Naive thymus-derived CD4-positive, alpha-beta T cell (primary cell): ENCODE data around the gene SH3RF3. TPM values are rescaled to one million over a fixed set of nuclear protein-coding genes. Genes with fewer than 3 reads are reported as not detected.

ENCODE experiments used
- ATAC-seq: fragments of 150-1000 bp; cut with Tn5 transposase; 2 replicates; pipeline ENCODE4 v1.10.0; 2021; ENCODE audit warnings: mild to moderate bottlenecking, moderate library complexity
- CTCF ChIA-PET: fragments of 350-600 bp; sonication (Branson Sonifier 250); formaldehyde crosslinking; loops from one replicate; lab custom pipeline; 2021; ENCODE audit warnings: antibody characterized with exemption; lab: Charles Lee
- POLR2A ChIA-PET: fragments of 350-600 bp; sonication (Branson Sonifier 250); formaldehyde crosslinking; loops from one replicate; lab custom pipeline; 2021; ENCODE audit warnings: antibody characterized with exemption, inconsistent platforms; lab: Charles Lee
- DNase-seq, 9 donors: peaks; one replicate each; pipeline versions ENCODE4 v3.0.0 to v3.0.0-alpha.2; 2020 to 2022; ENCODE audit warnings: mixed read lengths in 1 of 9
- H3K27ac ChIP-seq: one replicate; pipeline ENCODE4 v1.7.0; 2013; ENCODE audit warnings: mild to moderate bottlenecking, low read depth, low read length, moderate library complexity
- H3K27me3 ChIP-seq, 2 donors: one replicate each; pipeline ENCODE4 v1.7.0; 2013; ENCODE audit warnings: low read length in 2 of 2, mild to moderate bottlenecking in 2 of 2, moderate library complexity in 2 of 2; ENCODE audit not compliant: control insufficient read depth in 2 of 2, insufficient read depth in 2 of 2
- H3K36me3 ChIP-seq, 3 experiments: 1 replicate in 2 of 3; 2 replicates in 1 of 3; pipeline ENCODE4 v1.7.0; 2013; ENCODE audit warnings: low read length in 3 of 3, mild to moderate bottlenecking in 3 of 3, moderate library complexity in 1 of 3; ENCODE audit not compliant: insufficient read depth in 3 of 3, control insufficient read depth in 2 of 3
- H3K4me1 ChIP-seq, 2 donors: one replicate each; pipeline ENCODE4 v1.7.0; 2013; ENCODE audit warnings: low read length in 2 of 2, mild to moderate bottlenecking in 2 of 2, moderate library complexity in 1 of 2; ENCODE audit not compliant: control insufficient read depth in 2 of 2, insufficient read depth in 2 of 2
- H3K4me3 ChIP-seq: 2 replicates; pipeline ENCODE4 v1.7.0; 2013; ENCODE audit warnings: mild to moderate bottlenecking, low read length
- H3K9me3 ChIP-seq, 3 experiments: 1 replicate in 2 of 3; 2 replicates in 1 of 3; pipeline ENCODE4 v1.7.0; 2013; ENCODE audit warnings: low read length in 3 of 3; ENCODE audit not compliant: control insufficient read depth in 2 of 3
- H3K27ac Mint-ChIP-seq, 9 donors: one replicate each; pipeline ENCODE4 v1.8.0; 2020 to 2022; ENCODE audit warnings: mixed read lengths in 9 of 9, mild to moderate bottlenecking in 8 of 9, moderate library complexity in 5 of 9, inconsistent platforms in 2 of 9
- H3K27me3 Mint-ChIP-seq, 5 donors: one replicate each; pipeline ENCODE4 v1.8.0; 2021 to 2022; ENCODE audit warnings: mixed read lengths in 5 of 5, mild to moderate bottlenecking in 1 of 5
- H3K36me3 Mint-ChIP-seq, 5 donors: one replicate each; pipeline ENCODE4 v1.8.0; 2020 to 2022; ENCODE audit warnings: mixed read lengths in 5 of 5, mild to moderate bottlenecking in 3 of 5, inconsistent platforms in 1 of 5
- H3K4me1 Mint-ChIP-seq, 7 donors: one replicate each; pipeline ENCODE4 v1.8.0; 2020 to 2022; ENCODE audit warnings: mixed read lengths in 7 of 7, mild to moderate bottlenecking in 3 of 7, inconsistent platforms in 1 of 7
- H3K4me3 Mint-ChIP-seq, 10 donors: one replicate each; pipeline ENCODE4 v1.8.0; 2020 to 2022; ENCODE audit warnings: mild to moderate bottlenecking in 10 of 10, mixed read lengths in 10 of 10, moderate library complexity in 6 of 10, inconsistent platforms in 2 of 10
- H3K9me3 Mint-ChIP-seq, 11 donors: one replicate each; pipeline ENCODE4 v1.8.0; 2020 to 2022; ENCODE audit warnings: mixed read lengths in 11 of 11, mild to moderate bottlenecking in 4 of 11, inconsistent platforms in 1 of 11, moderate library complexity in 1 of 11
- intact Hi-C, 2 donors: fragments of 100-400 bp; cut with micrococcal nuclease; formaldehyde crosslinking; loops; one replicate each; pipeline ENCODE4 v1.15.1; 2023
- polyA plus RNA-seq, 2 donors: library from polyadenylated mRNA; unstranded; fragments of 300-500 nt; fragmentation: Illumina TruSeq; gene quantifications; one replicate each; pipeline ENCODE4 v1.2.3, GENCODE V29; 2021
- total RNA-seq, 6 experiments: library from RNA in 5 of 6; stranded (reverse) in 5 of 6; gene quantifications; 1 replicate in 5 of 6; 2 replicates in 1 of 6; pipeline ENCODE4 v1.2.3 and lab custom pipeline; 2021 to 2026

SH3RF3 gene
- total and polyA plus RNA-seq, 7 experiments from 2014 or later: 0.19 to 11.5 (median 4.8) TPM

GRCh38 chr2:109340381-109340780 is 211.4 kb downstream of the SH3RF3 start:
- no peaks in the 10 kb centered on the region for H3K36me3 Mint-ChIP-seq
- H3K27ac Mint-ChIP-seq: no peak overlapping the region
- ATAC-seq (no peak), DNase-seq (peak in 1 of 9 donors; percentile 3)
- CTCF ChIA-PET: no interaction called here
- H3K4me3 Mint-ChIP-seq: no peak overlapping the region
- Histone ChIP-seq H3K4me1 (peaks cover 10 to 12% of the 10 kb centered on the region in 2 donors), H3K4me3 (no peak overlapping the region), H3K27ac (no peak overlapping the region), H3K27me3 (no peaks in the 10 kb centered on the region), H3K9me3 (no peaks in the 10 kb centered on the region), H3K36me3 (no peaks in the 10 kb centered on the region)
- H3K4me1 Mint-ChIP-seq: peaks cover 9 to 60% (median 44%) of the 10 kb centered on the region in 7 donors
- intact Hi-C loops: loop anchor here in 1 of 2 donors (10.0 kb wide), 1 partner anchor 174 kb away; no protein-coding TSS in a partner anchor
- H3K27me3 Mint-ChIP-seq: peaks cover 0 to 19% (median 0%) of the 10 kb centered on the region in 5 donors
- POLR2A ChIA-PET: interaction anchor here (1.0 to 1.2 kb wide), 2 partner anchors 18 to 167 kb away, joined by 3 read pairs; no protein-coding TSS in a partner anchor
- H3K9me3 Mint-ChIP-seq: no peaks in the 10 kb centered on the region

GRCh38 chr2:109341355-109342255 is 212.6 kb downstream of the SH3RF3 start:
- H3K4me1 Mint-ChIP-seq: peaks cover 9 to 55% (median 45%) of the 10 kb centered on the region in 7 donors
- intact Hi-C loops: loop anchor here in 1 of 2 donors (10.0 kb wide), 1 partner anchor 173 kb away; no protein-coding TSS in a partner anchor
- peaks cover 0 to 19% (median 0%) of the 10 kb centered on the region in 5 donors for H3K27me3 Mint-ChIP-seq

GRCh38 chr2:109342256-109342850 is 213.3 kb downstream of the SH3RF3 start:
- peaks cover 0 to 10% of the 10 kb centered on the region in 2 donors for H3K4me1 ChIP-seq
- no peak overlapping the region for H3K4me3 ChIP-seq
- H3K9me3 ChIP-seq: no peaks in the 10 kb centered on the region
- no peaks in the 10 kb centered on the region for H3K27me3 ChIP-seq
- H3K27ac Mint-ChIP-seq: peak overlapping the region in 1 of 9 donors; percentile 15
- ATAC-seq (no peak), DNase-seq (peak in 1 of 9 donors; percentile 13)
- no peaks in the 10 kb centered on the region for H3K36me3 ChIP-seq
- H3K4me1 Mint-ChIP-seq: peaks cover 9 to 56% (median 47%) of the 10 kb centered on the region in 7 donors
- no peaks in the 10 kb centered on the region for H3K9me3 Mint-ChIP-seq
- H3K27ac ChIP-seq: no peak overlapping the region
- H3K27me3 Mint-ChIP-seq: peaks cover 0 to 19% (median 0%) of the 10 kb centered on the region in 5 donors
- intact Hi-C loops: loop anchor here in 1 of 2 donors (10.0 kb wide), 1 partner anchor 172 kb away; no protein-coding TSS in a partner anchor
- no peaks in the 10 kb centered on the region for H3K36me3 Mint-ChIP-seq
- POLR2A ChIA-PET: no interaction called here
- H3K4me3 Mint-ChIP-seq: no peak overlapping the region
- CTCF ChIA-PET: no interaction called here

More at GRCh38 chr2:109341355-109342255, 212.6 kb downstream of the SH3RF3 start:
- DNase-seq (peak in 1 of 9 donors; percentile 14), ATAC-seq (no peak)
- Mint-ChIP-seq H3K27ac (peak overlapping the region in 1 of 9 donors; percentile 17), H3K4me3 (no peak overlapping the region), H3K36me3 (no peaks in the 10 kb centered on the region), H3K9me3 (no peaks in the 10 kb centered on the region)
- ChIA-PET CTCF (no interaction called here), POLR2A (interaction anchor here (0.6 to 0.7 kb wide), 2 partner anchors 9 to 331 kb away, joined by 3 read pairs; no protein-coding TSS in a partner anchor)
- Histone ChIP-seq H3K27me3 (no peaks in the 10 kb centered on the region), H3K27ac (no peak overlapping the region), H3K9me3 (no peaks in the 10 kb centered on the region), H3K4me3 (no peak overlapping the region), H3K4me1 (peaks cover 0 to 3% of the 10 kb centered on the region in 2 donors), H3K36me3 (no peaks in the 10 kb centered on the region)

- Histone ChIP-seq H3K27me3 (no peaks in the 10 kb centered on the region), H3K36me3 (no peaks in the 10 kb centered on the region), H3K4me1 (peaks cover 5 to 16% of the 10 kb centered on the region in 2 donors), H3K4me3 (no peak overlapping the region), H3K9me3 (no peaks in the 10 kb centered on the region), H3K27ac (no peak overlapping the region)
- intact Hi-C loops: loop anchor here in 1 of 2 donors (10.0 kb wide), 1 partner anchor 172 kb away; no protein-coding TSS in a partner anchor
- ChIA-PET POLR2A (no interaction called here), CTCF (no interaction called here)
- ATAC-seq (no peak), DNase-seq (no peak)
- H3K36me3 Mint-ChIP-seq: no peaks in the 10 kb centered on the region
- peak overlapping the region in 2 of 9 donors; percentile 15 to 23 for H3K27ac Mint-ChIP-seq
- no peaks in the 10 kb centered on the region for H3K9me3 Mint-ChIP-seq
- peaks cover 0 to 15% (median 0%) of the 10 kb centered on the region in 5 donors for H3K27me3 Mint-ChIP-seq
- peaks cover 9 to 61% (median 52%) of the 10 kb centered on the region in 7 donors for H3K4me1 Mint-ChIP-seq
- no peak overlapping the region for H3K4me3 Mint-ChIP-seq
Observed at GRCh38 chr2:109342930-109343329, 213.9 kb downstream of the SH3RF3 start.

GRCh38 chr2:109343460-109343859 is 214.5 kb downstream of the SH3RF3 start:
- Histone ChIP-seq H3K27me3 (no peaks in the 10 kb centered on the region), H3K4me1 (peaks cover 10 to 21% of the 10 kb centered on the region in 2 donors), H3K4me3 (no peak overlapping the region), H3K36me3 (no peaks in the 10 kb centered on the region), H3K9me3 (no peaks in the 10 kb centered on the region), H3K27ac (no peak overlapping the region)
- Mint-ChIP-seq H3K36me3 (no peaks in the 10 kb centered on the region), H3K4me1 (peaks cover 15 to 64% (median 57%) of the 10 kb centered on the region in 7 donors), H3K27me3 (peaks cover 0 to 14% (median 0%) of the 10 kb centered on the region in 5 donors), H3K4me3 (no peak overlapping the region), H3K27ac (peak overlapping the region in 2 of 9 donors; percentile 23 to 46), H3K9me3 (no peaks in the 10 kb centered on the region)
- CTCF ChIA-PET: no interaction called here
- ATAC-seq (no peak), DNase-seq (no peak)
- POLR2A ChIA-PET: no interaction called here
- intact Hi-C loops: loop anchor here in 1 of 2 donors (10.0 kb wide), 1 partner anchor 171 kb away; no protein-coding TSS in a partner anchor

GRCh38 chr2:109344270-109344805 is 215.3 kb downstream of the SH3RF3 start:
- ATAC-seq (no peak), DNase-seq (no peak)
- POLR2A ChIA-PET: no interaction called here
- intact Hi-C loops: loop anchor here in 1 of 2 donors (10.0 kb wide), 1 partner anchor 170 kb away; no protein-coding TSS in a partner anchor
- H3K27me3 ChIP-seq: no peaks in the 10 kb centered on the region
- H3K36me3 ChIP-seq: no peaks in the 10 kb centered on the region
- Mint-ChIP-seq H3K36me3 (no peaks in the 10 kb centered on the region), H3K9me3 (no peaks in the 10 kb centered on the region), H3K4me3 (peak overlapping the region in 2 of 10 donors; percentile 23 to 41), H3K4me1 (peaks cover 23 to 73% (median 66%) of the 10 kb centered on the region in 7 donors), H3K27me3 (peaks cover 0 to 14% (median 0%) of the 10 kb centered on the region in 5 donors), H3K27ac (peak overlapping the region in 3 of 9 donors; percentile 40 to 83 (median 62))
- no peak overlapping the region for H3K4me3 ChIP-seq
- H3K9me3 ChIP-seq: no peaks in the 10 kb centered on the region
- no peak overlapping the region for H3K27ac ChIP-seq
- H3K4me1 ChIP-seq: peaks cover 17 to 28% of the 10 kb centered on the region in 2 donors
- CTCF ChIA-PET: no interaction called here
